SK-N-SH (cell line): ENCODE measurements around the gene LIMS2.

Experiments
- EZH2phosphoT487 ChIP-seq: fragments of 200-600 bp; sonication (generic); IDR thresholded peaks from 2 replicates; pipeline ENCODE4 v1.6.1; 2017; ENCODE audit warnings: low read depth, mixed run types, mild to moderate bottlenecking, antibody characterized with exemption, moderate library complexity, borderline replicate concordance
- GABPA ChIP-seq: IDR thresholded peaks from 2 replicates; pipeline ENCODE4 v1.4.0; 2012; ENCODE audit warnings: low read depth, mild to moderate bottlenecking
- MAX ChIP-seq: IDR thresholded peaks from 2 replicates; pipeline ENCODE4 v1.4.0; 2012; ENCODE audit warnings: low read depth
- POLR2AphosphoS5 ChIP-seq: IDR thresholded peaks from 2 replicates; pipeline ENCODE4 v1.6.1; 2012; ENCODE audit warnings: low read depth, low read length
- RAD21 ChIP-seq: IDR thresholded peaks from 2 replicates; pipeline ENCODE4 v1.6.1; 2012; ENCODE audit warnings: mild to moderate bottlenecking, low read length
- SMC3 ChIP-seq: IDR thresholded peaks from 2 replicates; pipeline ENCODE4 v1.6.1; 2012; ENCODE audit warnings: low read depth, low read length, improper control_type of control experiment
- TEAD4 ChIP-seq: IDR thresholded peaks from 2 replicates; pipeline ENCODE4 v1.4.0; 2012; ENCODE audit warnings: mild to moderate bottlenecking, borderline replicate concordance; ENCODE audit not compliant: insufficient read depth
- YY1 ChIP-seq: IDR thresholded peaks from 2 replicates; pipeline ENCODE4 v1.4.0; 2012; ENCODE audit warnings: low read depth, mild to moderate bottlenecking
- TF ChIP-seq, protein P1 (sequence below): fragments of 200-600 bp; sonication (generic); IDR thresholded peaks from 2 replicates; pipeline ENCODE4 v1.6.1; 2017; ENCODE audit warnings: antibody characterized with exemption, mild to moderate bottlenecking, moderate library complexity
- TF ChIP-seq, protein P2 (sequence below): IDR thresholded peaks from 2 replicates; pipeline ENCODE4 v1.6.1; 2012; ENCODE audit warnings: mild to moderate bottlenecking, low read depth, low read length, moderate library complexity
- TF ChIP-seq, protein P3 (sequence below): IDR thresholded peaks from 2 replicates; pipeline ENCODE4; 2012

DNA sequence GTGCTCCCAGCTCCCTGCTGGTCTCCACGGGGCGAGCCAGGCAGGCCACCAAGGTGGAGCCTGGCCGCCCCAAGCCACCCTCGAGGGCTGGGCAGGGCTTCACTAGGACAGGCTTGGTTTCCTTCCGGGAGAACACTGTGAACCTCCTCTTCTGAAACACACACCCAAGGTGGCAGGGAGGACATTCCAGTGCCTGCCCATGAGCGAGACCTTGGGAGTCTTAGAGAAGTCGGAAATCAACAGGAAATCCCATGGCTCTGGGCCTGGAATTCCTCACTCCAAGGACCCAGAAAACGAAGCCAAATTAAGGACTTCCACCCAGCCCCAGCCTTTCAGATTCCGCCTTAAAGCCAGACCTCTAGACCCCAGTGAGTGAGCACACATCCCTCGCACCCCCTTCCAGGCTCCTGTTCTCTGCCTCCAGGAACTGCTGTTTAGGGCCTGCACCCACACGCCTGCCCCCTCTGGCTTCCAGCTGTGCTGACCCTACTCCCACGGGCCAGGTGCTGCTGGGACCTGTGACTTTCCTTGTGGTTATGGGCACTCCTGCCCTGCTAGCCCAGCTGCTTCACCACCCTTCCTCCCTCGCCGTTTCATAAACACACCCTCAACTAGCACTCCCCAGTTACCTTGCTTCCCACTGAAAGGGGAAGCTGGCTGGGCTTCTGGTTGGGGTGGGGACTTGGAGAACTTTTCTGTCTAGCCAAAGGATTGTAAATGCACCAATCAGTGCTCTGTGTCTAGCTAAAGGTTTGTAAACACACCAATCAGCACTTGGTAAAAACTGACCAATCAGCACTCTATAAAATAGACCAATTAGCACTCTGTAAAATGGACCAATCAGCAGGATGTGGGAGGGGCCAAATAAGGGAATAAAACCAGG is 15.7 kb downstream of the LIMS2 start:
- TF ChIP-seq MAX = no peak
- no peak for TF ChIP-seq TEAD4
- no peak for TF ChIP-seq POLR2AphosphoS5
- TF ChIP-seq, protein P1, sequence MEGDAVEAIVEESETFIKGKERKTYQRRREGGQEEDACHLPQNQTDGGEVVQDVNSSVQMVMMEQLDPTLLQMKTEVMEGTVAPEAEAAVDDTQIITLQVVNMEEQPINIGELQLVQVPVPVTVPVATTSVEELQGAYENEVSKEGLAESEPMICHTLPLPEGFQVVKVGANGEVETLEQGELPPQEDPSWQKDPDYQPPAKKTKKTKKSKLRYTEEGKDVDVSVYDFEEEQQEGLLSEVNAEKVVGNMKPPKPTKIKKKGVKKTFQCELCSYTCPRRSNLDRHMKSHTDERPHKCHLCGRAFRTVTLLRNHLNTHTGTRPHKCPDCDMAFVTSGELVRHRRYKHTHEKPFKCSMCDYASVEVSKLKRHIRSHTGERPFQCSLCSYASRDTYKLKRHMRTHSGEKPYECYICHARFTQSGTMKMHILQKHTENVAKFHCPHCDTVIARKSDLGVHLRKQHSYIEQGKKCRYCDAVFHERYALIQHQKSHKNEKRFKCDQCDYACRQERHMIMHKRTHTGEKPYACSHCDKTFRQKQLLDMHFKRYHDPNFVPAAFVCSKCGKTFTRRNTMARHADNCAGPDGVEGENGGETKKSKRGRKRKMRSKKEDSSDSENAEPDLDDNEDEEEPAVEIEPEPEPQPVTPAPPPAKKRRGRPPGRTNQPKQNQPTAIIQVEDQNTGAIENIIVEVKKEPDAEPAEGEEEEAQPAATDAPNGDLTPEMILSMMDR = no peak
- TF ChIP-seq, protein P2, sequence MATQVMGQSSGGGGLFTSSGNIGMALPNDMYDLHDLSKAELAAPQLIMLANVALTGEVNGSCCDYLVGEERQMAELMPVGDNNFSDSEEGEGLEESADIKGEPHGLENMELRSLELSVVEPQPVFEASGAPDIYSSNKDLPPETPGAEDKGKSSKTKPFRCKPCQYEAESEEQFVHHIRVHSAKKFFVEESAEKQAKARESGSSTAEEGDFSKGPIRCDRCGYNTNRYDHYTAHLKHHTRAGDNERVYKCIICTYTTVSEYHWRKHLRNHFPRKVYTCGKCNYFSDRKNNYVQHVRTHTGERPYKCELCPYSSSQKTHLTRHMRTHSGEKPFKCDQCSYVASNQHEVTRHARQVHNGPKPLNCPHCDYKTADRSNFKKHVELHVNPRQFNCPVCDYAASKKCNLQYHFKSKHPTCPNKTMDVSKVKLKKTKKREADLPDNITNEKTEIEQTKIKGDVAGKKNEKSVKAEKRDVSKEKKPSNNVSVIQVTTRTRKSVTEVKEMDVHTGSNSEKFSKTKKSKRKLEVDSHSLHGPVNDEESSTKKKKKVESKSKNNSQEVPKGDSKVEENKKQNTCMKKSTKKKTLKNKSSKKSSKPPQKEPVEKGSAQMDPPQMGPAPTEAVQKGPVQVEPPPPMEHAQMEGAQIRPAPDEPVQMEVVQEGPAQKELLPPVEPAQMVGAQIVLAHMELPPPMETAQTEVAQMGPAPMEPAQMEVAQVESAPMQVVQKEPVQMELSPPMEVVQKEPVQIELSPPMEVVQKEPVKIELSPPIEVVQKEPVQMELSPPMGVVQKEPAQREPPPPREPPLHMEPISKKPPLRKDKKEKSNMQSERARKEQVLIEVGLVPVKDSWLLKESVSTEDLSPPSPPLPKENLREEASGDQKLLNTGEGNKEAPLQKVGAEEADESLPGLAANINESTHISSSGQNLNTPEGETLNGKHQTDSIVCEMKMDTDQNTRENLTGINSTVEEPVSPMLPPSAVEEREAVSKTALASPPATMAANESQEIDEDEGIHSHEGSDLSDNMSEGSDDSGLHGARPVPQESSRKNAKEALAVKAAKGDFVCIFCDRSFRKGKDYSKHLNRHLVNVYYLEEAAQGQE = no peak
- no peak for TF ChIP-seq RAD21
- TF ChIP-seq, protein P3, sequence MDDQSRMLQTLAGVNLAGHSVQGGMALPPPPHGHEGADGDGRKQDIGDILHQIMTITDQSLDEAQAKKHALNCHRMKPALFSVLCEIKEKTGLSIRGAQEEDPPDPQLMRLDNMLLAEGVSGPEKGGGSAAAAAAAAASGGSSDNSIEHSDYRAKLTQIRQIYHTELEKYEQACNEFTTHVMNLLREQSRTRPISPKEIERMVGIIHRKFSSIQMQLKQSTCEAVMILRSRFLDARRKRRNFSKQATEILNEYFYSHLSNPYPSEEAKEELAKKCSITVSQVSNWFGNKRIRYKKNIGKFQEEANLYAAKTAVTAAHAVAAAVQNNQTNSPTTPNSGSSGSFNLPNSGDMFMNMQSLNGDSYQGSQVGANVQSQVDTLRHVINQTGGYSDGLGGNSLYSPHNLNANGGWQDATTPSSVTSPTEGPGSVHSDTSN = no peak
- no peak for TF ChIP-seq SMC3
- no peak for TF ChIP-seq YY1
- TF ChIP-seq EZH2phosphoT487 = no peak
- TF ChIP-seq GABPA = no peak
